HUES64 (cell line): ENCODE measurements around the gene YWHAE.
"Not testable (repeated sequence)": the region's sequence is repeated elsewhere in the genome, so short reads cannot be mapped to it uniquely, and the experiment has no call there.

Experiments used
- H3K27ac ChIP-seq: 2 replicates; pipeline ENCODE4 v1.7.0; 2013; ENCODE audit warnings: low read depth, low read length, inconsistent platforms
- H3K27me3 ChIP-seq: 2 replicates; pipeline ENCODE4 v1.6.1; 2013; ENCODE audit warnings: mild to moderate bottlenecking, low read length; ENCODE audit not compliant: insufficient read depth
- H3K36me3 ChIP-seq: 2 replicates; pipeline ENCODE4 v1.6.1; 2013; ENCODE audit warnings: mild to moderate bottlenecking, low read length; ENCODE audit not compliant: insufficient read depth
- H3K4me1 ChIP-seq: 2 replicates; pipeline ENCODE4 v1.6.1; 2013; ENCODE audit warnings: mild to moderate bottlenecking, low read length, moderate library complexity; ENCODE audit not compliant: insufficient read depth
- H3K4me3 ChIP-seq: 2 replicates; pipeline ENCODE4 v1.5.1; 2013; ENCODE audit warnings: mild to moderate bottlenecking, low read length, moderate library complexity
- H3K9ac ChIP-seq: 2 replicates; pipeline ENCODE4 v1.6.1; 2013; ENCODE audit warnings: mild to moderate bottlenecking, low read depth, low read length
- H3K9me3 ChIP-seq: 2 replicates; pipeline ENCODE4 v1.6.1; 2013; ENCODE audit warnings: low read depth, low read length; ENCODE audit not compliant: insufficient read depth
- WGBS: fragments of 150-250, 120-280 bp; methylation state at CpG from one replicate; pipeline ENCODE4 v1.1.7; 2013; ENCODE audit warnings: missing lambda C conversion rate; 5-methylcytosine and 5-hydroxymethylcytosine counted together

Gene YWHAE

GRCh38 chr17:1372618-1373017 lies 27.4 kb downstream of the YWHAE start:
- no peak overlapping the region for H3K9ac ChIP-seq
- no peaks in the 10 kb centered on the region for H3K27me3 ChIP-seq
- H3K4me1 ChIP-seq = peaks cover 2% of the 10 kb centered on the region
- WGBS = 84% methylated on average over 7 of the region's 7 CpGs
- no peak overlapping the region for H3K4me3 ChIP-seq
- H3K9me3 ChIP-seq = no peaks in the 10 kb centered on the region
- H3K27ac ChIP-seq = no peak overlapping the region
- peaks cover 29% of the 10 kb centered on the region for H3K36me3 ChIP-seq

- H3K27me3 ChIP-seq = no peaks in the 10 kb centered on the region
- 91% methylated on average over 17 of the region's 17 CpGs for WGBS
- H3K4me1 ChIP-seq = peaks cover 7% of the 10 kb centered on the region
- H3K9me3 ChIP-seq = no peaks in the 10 kb centered on the region
- H3K9ac ChIP-seq = no peak overlapping the region
- no peak overlapping the region for H3K4me3 ChIP-seq
- no peak overlapping the region for H3K27ac ChIP-seq
- peaks cover 29% of the 10 kb centered on the region for H3K36me3 ChIP-seq
Measured at GRCh38 chr17:1371893-1372590, 28.0 kb downstream of the YWHAE start.

GRCh38 chr17:1368588-1368987 lies 31.4 kb downstream of the YWHAE start:
- Histone ChIP-seq H3K27me3 (no peaks in the 10 kb centered on the region), H3K4me3 (no peak overlapping the region), H3K36me3 (peaks cover 42% of the 10 kb centered on the region), H3K9me3 (no peaks in the 10 kb centered on the region), H3K9ac (no peak overlapping the region), H3K27ac (no peak overlapping the region), H3K4me1 (peaks cover 14% of the 10 kb centered on the region)
- 97% methylated on average over 3 of the region's 4 CpGs for WGBS

GRCh38 chr17:1367351-1367745 lies 32.7 kb downstream of the YWHAE start:
- whole genome bisulfite sequencing = 77% methylated on average over 2 of the region's 5 CpGs
- Histone ChIP-seq H3K27ac (0 out of 2 replicates have a peak overlapping the region, but pooled peaks have one; percentile 8), H3K9me3 (no peaks in the 10 kb centered on the region), H3K4me1 (peaks cover 14% of the 10 kb centered on the region), H3K36me3 (peaks cover 44% of the 10 kb centered on the region), H3K9ac (no peak overlapping the region), H3K4me3 (no peak overlapping the region), H3K27me3 (no peaks in the 10 kb centered on the region)

GRCh38 chr17:1366234-1366633 lies 33.8 kb downstream of the YWHAE start:
- 82% methylated on average over 7 of the region's 7 CpGs for WGBS
- Histone ChIP-seq H3K27ac (no peak overlapping the region), H3K9ac (no peak overlapping the region), H3K4me1 (peaks cover 14% of the 10 kb centered on the region), H3K4me3 (no peak overlapping the region), H3K27me3 (no peaks in the 10 kb centered on the region), H3K36me3 (peaks cover 50% of the 10 kb centered on the region), H3K9me3 (no peaks in the 10 kb centered on the region)

- Histone ChIP-seq H3K4me3 (no peak overlapping the region), H3K4me1 (peaks cover 14% of the 10 kb centered on the region), H3K36me3 (peaks cover 53% of the 10 kb centered on the region), H3K27ac (no peak overlapping the region), H3K27me3 (no peaks in the 10 kb centered on the region), H3K9ac (no peak overlapping the region), H3K9me3 (no peaks in the 10 kb centered on the region)
- 29% methylated on average over 10 of the region's 11 CpGs for WGBS
Measured at GRCh38 chr17:1365445-1366039, 34.5 kb downstream of the YWHAE start.

GRCh38 chr17:1362964-1363363 lies 37.1 kb downstream of the YWHAE start:
- Histone ChIP-seq H3K27ac (no peak overlapping the region), H3K9ac (no peak overlapping the region), H3K27me3 (no peaks in the 10 kb centered on the region), H3K36me3 (peaks cover 65% of the 10 kb centered on the region), H3K4me1 (peaks cover 14% of the 10 kb centered on the region), H3K4me3 (no peak overlapping the region), H3K9me3 (no peaks in the 10 kb centered on the region)
- 95% methylated on average over 3 of the region's 3 CpGs for WGBS

- H3K4me1 ChIP-seq = peaks cover 9% of the 10 kb centered on the region; the same call in 1 of the 2 replicates
- no peaks in the 10 kb centered on the region for H3K27me3 ChIP-seq
- H3K4me3 ChIP-seq = no peak overlapping the region
- H3K9ac ChIP-seq = no peak overlapping the region
- no peak overlapping the region for H3K27ac ChIP-seq
- 94% methylated on average over 10 of the region's 10 CpGs for WGBS
- H3K36me3 ChIP-seq = peaks cover 72% of the 10 kb centered on the region
- no peaks in the 10 kb centered on the region for H3K9me3 ChIP-seq
Measured at GRCh38 chr17:1362065-1362848, 37.8 kb downstream of the YWHAE start.

- Histone ChIP-seq H3K4me3 (no peak overlapping the region), H3K9me3 (no peaks in the 10 kb centered on the region), H3K9ac (no peak overlapping the region), H3K27me3 (no peaks in the 10 kb centered on the region), H3K4me1 (peaks cover 5% of the 10 kb centered on the region; the same call in 1 of the 2 replicates), H3K36me3 (peaks cover 80% of the 10 kb centered on the region), H3K27ac (no peak overlapping the region)
- 94% methylated on average over 11 of the region's 12 CpGs for WGBS
Measured at GRCh38 chr17:1360975-1361374, 39.0 kb downstream of the YWHAE start.

GRCh38 chr17:1360315-1360714 lies 39.7 kb downstream of the YWHAE start:
- peaks cover 85% of the 10 kb centered on the region for H3K36me3 ChIP-seq
- H3K4me1 ChIP-seq, H3K9me3 ChIP-seq, H3K4me3 ChIP-seq, H3K9ac ChIP-seq, H3K27me3 ChIP-seq, H3K27ac ChIP-seq: not testable (repeated sequence)
- WGBS = 96% methylated on average over 5 of the region's 5 CpGs

- Histone ChIP-seq H3K9me3 (no peaks in the 10 kb centered on the region), H3K4me3 (no peak overlapping the region), H3K27ac (no peak overlapping the region), H3K9ac (no peak overlapping the region), H3K4me1 (no peaks in the 10 kb centered on the region), H3K36me3 (peaks cover 77% of the 10 kb centered on the region), H3K27me3 (no peaks in the 10 kb centered on the region)
- 96% methylated on average over 7 of the region's 7 CpGs for WGBS
Measured at GRCh38 chr17:1354030-1354429, 46.0 kb downstream of the YWHAE start.
